Measurements from ENCODE around the gene RBM42.
A peak's percentile ranks its signal among the peaks of the same experiment; 100 is the strongest.

The RBM42 gene

GRCh38 chr19:35620001-35620400 lies 8.8 kb upstream of the RBM42 start:
- no peak for DNase-seq (ENCODE audit: low read depth)

GRCh38 chr19:35621708-35622107 lies 7.1 kb upstream of the RBM42 start:
- no peak for DNase-seq (ENCODE audit: low read depth)

GRCh38 chr19:35622750-35623149 lies 6.1 kb upstream of the RBM42 start:
- DNase-seq (ENCODE audit: low read depth), result no peak

GRCh38 chr19:35623327-35624010 lies 5.4 kb upstream of the RBM42 start:
- no peak for DNase-seq (ENCODE audit: low read depth)

GRCh38 chr19:35628264-35628564 lies 622 bp upstream of the RBM42 start:
- no peak for DNase-seq (ENCODE audit: low read depth)

GRCh38 chr19:35629332-35629633 lies 447 bp downstream of the RBM42 start:
- no peak for DNase-seq (ENCODE audit: low read depth)

GRCh38 chr19:35633727-35634440 lies 5.0 kb downstream of the RBM42 start:
- no peak for DNase-seq (ENCODE audit: low read depth)

GRCh38 chr19:35636651-35637050 lies 7.8 kb downstream of the RBM42 start:
- no peak for DNase-seq (ENCODE audit: low read depth)

GRCh38 chr19:35637165-35637564 lies 8.3 kb downstream of the RBM42 start:
- no peak for DNase-seq (ENCODE audit: low read depth)

- DNase-seq (ENCODE audit: low read depth), result no peak
Observed at GRCh38 chr19:35639321-35639639, 10.4 kb downstream of the RBM42 start.

- DNase-seq (ENCODE audit: low read depth), result no peak
Observed at GRCh38 chr19:35639863-35640262, 11.0 kb downstream of the RBM42 start.

- no peak for DNase-seq (ENCODE audit: low read depth)
Observed at GRCh38 chr19:35641515-35642151, 12.8 kb downstream of the RBM42 start, which contains the start of gene ETV2. TSS of gene ETV2 (plus strand) at chr19:35641745. CDS start at chr19:35642461, 716 bp downstream.

GRCh38 chr19:35642312-35642711 lies 13.5 kb downstream of the RBM42 start:
- DNase-seq (ENCODE audit: low read depth), result no peak

- no peak for DNase-seq (ENCODE audit: low read depth)
Observed at GRCh38 chr19:35642798-35643254, 14.0 kb downstream of the RBM42 start.

GRCh38 chr19:35643255-35644205 lies 14.7 kb downstream of the RBM42 start:
- DNase-seq (ENCODE audit: low read depth), result peak; percentile 61

- peak; percentile 90 for DNase-seq (ENCODE audit: low read depth)
Observed at GRCh38 chr19:35644206-35644986, 15.6 kb downstream of the RBM42 start.

GRCh38 chr19:35644987-35645679 lies 16.3 kb downstream of the RBM42 start:
- DNase-seq (ENCODE audit: low read depth), result peak; percentile 54

GRCh38 chr19:35645680-35646511 lies 17.1 kb downstream of the RBM42 start:
- DNase-seq (ENCODE audit: low read depth), result no peak

GRCh38 chr19:35648017-35648961 lies 19.5 kb downstream of the RBM42 start, which contains the start of gene COX6B1:
TSS of gene COX6B1 (plus strand) at chr19:35648323. CDS start at chr19:35651244, 2,921 bp downstream.
- peak; percentile 88 for DNase-seq (ENCODE audit: low read depth)

Measured in T follicular helper cell (primary cell).